SU-DHL-6 (cell line): ENCODE results near the gene RAG1.

Source experiments
- H2AFZ ChIP-seq: fragments of 200-600 bp; sonication (generic); 2 replicates; pipeline ENCODE4 v1.6.1; 2014; ENCODE audit warnings: low read depth, mild to moderate bottlenecking, moderate library complexity, mixed read lengths, antibody characterized with exemption, low read length; ENCODE audit not compliant: severe bottlenecking
- H3F3A ChIP-seq: fragments of 200-600 bp; shearing (Covaris generic); 2 replicates; pipeline ENCODE4 v1.6.0; 2016; ENCODE audit warnings: antibody characterized with exemption, mild to moderate bottlenecking; ENCODE audit not compliant: insufficient read depth
- H3K27ac ChIP-seq: fragments of 200-600 bp; sonication (generic); 2 replicates; pipeline ENCODE4 v1.5.1; 2016; ENCODE audit warnings: low read depth, mild to moderate bottlenecking, low read length, moderate library complexity, mixed read lengths
- H3K27me3 ChIP-seq: fragments of 200-600 bp; sonication (generic), shearing (Covaris generic); 2 replicates; pipeline ENCODE4 v1.6.0; 2014; ENCODE audit warnings: mild to moderate bottlenecking, low read length
- H3K36me3 ChIP-seq: fragments of 200-600 bp; sonication (generic); 2 replicates; pipeline ENCODE4 v1.6.1; 2014; ENCODE audit warnings: mild to moderate bottlenecking, low read length, mixed read lengths
- H3K4me2 ChIP-seq: fragments of 300-600, 200-600 bp; shearing (Covaris generic), sonication (generic); 2 replicates; pipeline ENCODE4 v1.6.0; 2014; ENCODE audit warnings: low read length, low read depth, mild to moderate bottlenecking; ENCODE audit not compliant: poor library complexity, severe bottlenecking
- H3K4me3 ChIP-seq: fragments of 200-600 bp; sonication (generic); 2 replicates; pipeline ENCODE4 v1.5.1; 2014; ENCODE audit warnings: antibody characterized with exemption, low read length, mild to moderate bottlenecking, mixed read lengths; ENCODE audit not compliant: insufficient read depth, poor library complexity, severe bottlenecking
- H3K79me2 ChIP-seq: fragments of 200-600 bp; sonication (generic); 2 replicates; pipeline ENCODE4 v1.6.1; 2014; ENCODE audit warnings: mild to moderate bottlenecking, low read length, moderate library complexity; ENCODE audit not compliant: insufficient read depth
- H3K9ac ChIP-seq: fragments of 200-600 bp; sonication (generic); 2 replicates; pipeline ENCODE4 v1.7.0; 2014; ENCODE audit warnings: mild to moderate bottlenecking, low read length
- H3K9me2 ChIP-seq: fragments of 200-600 bp; sonication (generic); replicated peaks from 2 replicates; pipeline ENCODE4 v1.6.1; 2014; ENCODE audit warnings: low read length; ENCODE audit not compliant: insufficient read depth
- H3K9me3 ChIP-seq: fragments of 200-600 bp; sonication (generic); 2 replicates; pipeline ENCODE4 v1.6.1; 2014; ENCODE audit warnings: low read length, mixed read lengths; ENCODE audit not compliant: insufficient read depth
- H4K20me1 ChIP-seq: fragments of 200-600 bp; sonication (generic); 2 replicates; pipeline ENCODE4 v1.6.1; 2014; ENCODE audit warnings: low read depth, mild to moderate bottlenecking, antibody characterized with exemption, low read length, moderate library complexity, mixed read lengths
- EZH2phosphoT487 ChIP-seq: fragments of 200-600 bp; sonication (generic), shearing (Covaris generic); conservative IDR thresholded peaks from 2 replicates; pipeline ENCODE4 v1.6.1; 2018; ENCODE audit warnings: mild to moderate bottlenecking, antibody characterized with exemption, low read length, moderate library complexity, mixed read lengths
- TF ChIP-seq, protein P1 (sequence below): fragments of 200-600 bp; sonication (generic); IDR thresholded peaks from one replicate; pipeline ENCODE4 v1.5.1; 2017; ENCODE audit warnings: antibody characterized with exemption, mild to moderate bottlenecking, low read length, moderate library complexity; ENCODE audit not compliant: insufficient read depth, poor library complexity, severe bottlenecking

The RAG1 gene

DNA sequence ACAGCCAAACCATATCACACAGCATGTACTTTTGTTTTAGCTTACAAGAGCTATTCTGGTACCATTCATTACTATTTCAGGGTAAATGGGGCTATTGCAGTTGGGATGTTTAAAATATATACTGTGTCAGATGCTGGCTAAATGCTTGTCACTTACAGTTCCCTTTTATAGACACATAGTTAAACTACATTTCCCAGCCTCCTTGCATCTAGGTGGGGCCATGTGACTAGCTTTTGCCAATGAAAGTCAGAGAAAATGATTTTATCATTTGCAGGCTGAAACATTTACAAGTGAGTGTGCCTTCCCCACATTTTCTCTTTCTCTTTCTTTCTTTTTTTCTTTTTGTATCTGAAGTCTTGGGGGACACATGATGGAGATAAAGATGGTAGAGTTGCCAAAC lies 18.7 kb downstream of the RAG1 start:
- no peaks in the 10 kb centered on the region for H4K20me1 ChIP-seq
- no peaks in the 10 kb centered on the region for H3K79me2 ChIP-seq
- no peak overlapping the region for H3K4me2 ChIP-seq
- no peak overlapping the region for H2AFZ ChIP-seq
- H3K9me3 ChIP-seq = peaks cover 8% of the 10 kb centered on the region; the same call in 1 of the 2 replicates
- H3F3A ChIP-seq = no peaks in the 10 kb centered on the region
- H3K27me3 ChIP-seq = no peaks in the 10 kb centered on the region
- H3K27ac ChIP-seq = no peak overlapping the region
- H3K9me2 ChIP-seq = no peaks in the 10 kb centered on the region
- no peak overlapping the region for H3K4me3 ChIP-seq
- TF ChIP-seq, protein P1, sequence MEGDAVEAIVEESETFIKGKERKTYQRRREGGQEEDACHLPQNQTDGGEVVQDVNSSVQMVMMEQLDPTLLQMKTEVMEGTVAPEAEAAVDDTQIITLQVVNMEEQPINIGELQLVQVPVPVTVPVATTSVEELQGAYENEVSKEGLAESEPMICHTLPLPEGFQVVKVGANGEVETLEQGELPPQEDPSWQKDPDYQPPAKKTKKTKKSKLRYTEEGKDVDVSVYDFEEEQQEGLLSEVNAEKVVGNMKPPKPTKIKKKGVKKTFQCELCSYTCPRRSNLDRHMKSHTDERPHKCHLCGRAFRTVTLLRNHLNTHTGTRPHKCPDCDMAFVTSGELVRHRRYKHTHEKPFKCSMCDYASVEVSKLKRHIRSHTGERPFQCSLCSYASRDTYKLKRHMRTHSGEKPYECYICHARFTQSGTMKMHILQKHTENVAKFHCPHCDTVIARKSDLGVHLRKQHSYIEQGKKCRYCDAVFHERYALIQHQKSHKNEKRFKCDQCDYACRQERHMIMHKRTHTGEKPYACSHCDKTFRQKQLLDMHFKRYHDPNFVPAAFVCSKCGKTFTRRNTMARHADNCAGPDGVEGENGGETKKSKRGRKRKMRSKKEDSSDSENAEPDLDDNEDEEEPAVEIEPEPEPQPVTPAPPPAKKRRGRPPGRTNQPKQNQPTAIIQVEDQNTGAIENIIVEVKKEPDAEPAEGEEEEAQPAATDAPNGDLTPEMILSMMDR = no peak
- TF ChIP-seq EZH2phosphoT487 = no peak
- H3K36me3 ChIP-seq = no peaks in the 10 kb centered on the region
- no peak overlapping the region for H3K9ac ChIP-seq

DNA sequence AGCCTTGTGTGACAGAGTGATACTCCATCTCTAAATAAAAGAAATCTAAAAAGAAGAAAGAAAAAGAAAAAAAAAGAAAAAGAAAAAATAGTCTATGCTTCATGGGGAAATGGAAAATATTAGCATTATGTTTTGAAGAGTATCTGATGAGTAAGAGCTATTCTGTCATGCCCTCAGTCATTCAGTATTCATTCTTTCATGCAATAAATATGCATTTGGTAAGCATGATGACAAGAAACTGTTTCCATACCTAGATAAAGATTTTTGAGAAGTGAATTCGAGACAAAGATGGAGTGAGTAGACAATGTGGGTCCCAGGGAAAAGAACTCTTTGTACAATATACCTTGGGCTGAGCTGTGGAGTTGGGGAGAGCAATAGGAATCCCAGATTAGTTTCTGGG lies 20.3 kb downstream of the RAG1 start:
- no peaks in the 10 kb centered on the region for H3K36me3 ChIP-seq
- no peaks in the 10 kb centered on the region for H3K9me3 ChIP-seq
- H3K27ac ChIP-seq = no peak overlapping the region
- no peak overlapping the region for H3K4me2 ChIP-seq
- H3K27me3 ChIP-seq = no peaks in the 10 kb centered on the region
- H3K79me2 ChIP-seq = no peaks in the 10 kb centered on the region
- H4K20me1 ChIP-seq = no peaks in the 10 kb centered on the region
- no peaks in the 10 kb centered on the region for H3K9me2 ChIP-seq
- no peak for TF ChIP-seq EZH2phosphoT487
- TF ChIP-seq, protein P1 = no peak
- H3F3A ChIP-seq = no peaks in the 10 kb centered on the region
- no peak overlapping the region for H3K9ac ChIP-seq
- no peak overlapping the region for H2AFZ ChIP-seq
- H3K4me3 ChIP-seq = no peak overlapping the region

DNA sequence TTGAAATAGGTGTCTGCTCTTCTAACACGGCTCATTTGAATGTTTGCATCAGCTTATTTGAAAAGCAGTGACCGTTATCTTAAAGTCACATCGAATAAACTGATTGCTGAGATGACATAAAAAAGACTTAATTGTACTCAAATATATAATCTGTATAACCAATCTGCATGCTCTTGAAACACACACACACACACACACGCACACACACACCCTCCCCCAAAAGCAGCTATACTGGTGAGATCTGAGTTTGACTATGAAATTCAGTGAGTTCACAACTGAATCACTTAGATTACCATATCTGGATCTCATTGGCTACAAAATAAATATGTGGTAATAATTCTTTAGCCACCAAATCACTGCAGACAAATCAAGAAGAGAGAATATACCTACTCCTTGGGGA lies 22.7 kb downstream of the RAG1 start:
- no peaks in the 10 kb centered on the region for H4K20me1 ChIP-seq
- H3K9me2 ChIP-seq = no peaks in the 10 kb centered on the region
- TF ChIP-seq EZH2phosphoT487 = no peak
- TF ChIP-seq, protein P1 = no peak
- no peak overlapping the region for H3K4me3 ChIP-seq
- H3K4me2 ChIP-seq = no peak overlapping the region
- no peak overlapping the region for H3K27ac ChIP-seq
- no peak overlapping the region for H2AFZ ChIP-seq
- H3K9ac ChIP-seq = no peak overlapping the region
- no peaks in the 10 kb centered on the region for H3K9me3 ChIP-seq
- H3K27me3 ChIP-seq = no peaks in the 10 kb centered on the region
- H3F3A ChIP-seq = no peaks in the 10 kb centered on the region
- no peaks in the 10 kb centered on the region for H3K79me2 ChIP-seq
- no peaks in the 10 kb centered on the region for H3K36me3 ChIP-seq
